GM12878 (cell line): ENCODE measurements around the gene ASCC1. TPM values are rescaled to one million over a fixed set of nuclear protein-coding genes. Genes with fewer than 3 reads are reported as not detected.

Experiments used
- ATF7 ChIP-seq: fragments of 450-650 bp; IDR thresholded peaks from 2 replicates; pipeline ENCODE4 v1.6.1; 2016; ENCODE audit warnings: low read depth, mild to moderate bottlenecking
- BACH1 ChIP-seq: fragments of 450-650 bp; IDR thresholded peaks from 2 replicates; pipeline ENCODE4 v1.6.1; 2017; ENCODE audit warnings: mild to moderate bottlenecking, borderline replicate concordance
- EED ChIP-seq: sonication (generic); IDR thresholded peaks from 2 replicates; pipeline ENCODE4 v1.6.1; 2016; ENCODE audit warnings: antibody characterized with exemption, low read depth
- ETV6 ChIP-seq, 2 experiments: fragments of 450-650 bp in 1 of 2; IDR thresholded peaks in 1 of 2; conservative IDR thresholded peaks in 1 of 2; 2 replicates each; pipeline ENCODE4 v1.6.1; 2014; ENCODE audit warnings: antibody characterized with exemption in 1 of 2, borderline replicate concordance in 1 of 2, low read depth in 1 of 2, mild to moderate bottlenecking in 1 of 2, moderate library complexity in 1 of 2
- JUNB ChIP-seq: IDR thresholded peaks from 2 replicates; pipeline ENCODE4 v1.6.1; 2016; ENCODE audit warnings: antibody characterized with exemption, mild to moderate bottlenecking
- KAT2A ChIP-seq: conservative IDR thresholded peaks from 2 replicates; pipeline ENCODE4 v1.6.1; 2011; ENCODE audit warnings: low read depth, low read length; ENCODE audit not compliant: control insufficient read depth
- MEF2A ChIP-seq: IDR thresholded peaks from 2 replicates; pipeline ENCODE4 v1.6.1; 2011; ENCODE audit warnings: low read depth, mild to moderate bottlenecking, low read length, moderate library complexity; ENCODE audit not compliant: insufficient read depth
- POLR2AphosphoS2 ChIP-seq: IDR thresholded peaks from 2 replicates; pipeline ENCODE4 v1.6.1; 2011; ENCODE audit warnings: low read depth, mild to moderate bottlenecking, low read length, improper control_type of control experiment, moderate library complexity
- RFX5 ChIP-seq: IDR thresholded peaks from 2 replicates; pipeline ENCODE4 v1.6.1; 2011; ENCODE audit warnings: low read depth, low read length, improper control_type of control experiment
- SIX5 ChIP-seq: IDR thresholded peaks from 2 replicates; pipeline ENCODE4 v1.6.1; 2011; ENCODE audit warnings: mild to moderate bottlenecking, low read depth, low read length, moderate library complexity; ENCODE audit not compliant: severe bottlenecking
- SMAD5 ChIP-seq: IDR thresholded peaks from 2 replicates; pipeline ENCODE4 v1.6.1; 2016; ENCODE audit warnings: antibody characterized with exemption, low read depth
- SP1 ChIP-seq: IDR thresholded peaks from one replicate; pipeline ENCODE4 v1.6.1; 2011; ENCODE audit warnings: low read depth, low read length
- SUPT20H ChIP-seq: IDR thresholded peaks from 2 replicates; pipeline ENCODE4 v1.6.1; 2011; ENCODE audit warnings: low read depth, mild to moderate bottlenecking, low read length, moderate library complexity, borderline replicate concordance; ENCODE audit not compliant: control insufficient read depth
- SUZ12 ChIP-seq: fragments of 200-600 bp; sonication (generic); IDR thresholded peaks from one replicate; pipeline ENCODE4 v1.6.1; 2018; ENCODE audit warnings: antibody characterized with exemption, mild to moderate bottlenecking; ENCODE audit not compliant: unreplicated experiment
- TARDBP ChIP-seq: IDR thresholded peaks from 2 replicates; pipeline ENCODE4 v1.6.1; 2016; ENCODE audit warnings: borderline replicate concordance
- YBX1 ChIP-seq: fragments of 450-650 bp; IDR thresholded peaks from 2 replicates; pipeline ENCODE4 v1.6.1; 2016; ENCODE audit warnings: antibody characterized with exemption
- polyA plus RNA-seq, 11 experiments: library from polyadenylated mRNA; depleted of rRNA in 4 of 11; unstranded in 6 of 11; stranded (reverse) in 5 of 11; fragments of >200 nt; fragmentation: Nextera tagmentation in 4 of 11; fragmentation: Illumina TruSeq in 1 of 11; extraction: Ambion mirVana in 4 of 11; extraction: Trizol in 1 of 11; gene quantifications; 1 replicate in 1 of 11; 2 replicates in 10 of 11; pipeline versions ENCODE4 v1.2.1 to v1.2.3, GENCODE V29; 2011 to 2016; ENCODE audit warnings: inconsistent platforms in 2 of 11, missing spikeins in 2 of 11, low read depth in 1 of 11
- total RNA-seq, 4 experiments: library from RNA; depleted of rRNA in 3 of 4; stranded (reverse); fragments of >200 nt in 3 of 4; fragmentation: Illumina TruSeq in 1 of 4; extraction: Trizol in 1 of 4; gene quantifications; 2 replicates each; pipeline versions ENCODE4 v1.2.1 to v1.2.3, GENCODE V29; 2013 to 2021
- TF ChIP-seq, protein P1 (sequence below): fragments of 450-650 bp; formaldehyde crosslinking; IDR thresholded peaks from 2 replicates; pipeline ENCODE4 v1.5.0; 2022; ENCODE audit warnings: mild to moderate bottlenecking, missing genetic modification characterization
- TF ChIP-seq, protein P2 (sequence below): fragments of 450-650 bp; IDR thresholded peaks from 2 replicates; pipeline ENCODE4 v1.6.1; 2017; ENCODE audit warnings: mild to moderate bottlenecking, moderate library complexity
- TF ChIP-seq, protein P3 (sequence below): IDR thresholded peaks from 2 replicates; pipeline ENCODE4 v1.6.1; 2011; ENCODE audit warnings: low read depth, mild to moderate bottlenecking, low read length, moderate library complexity, borderline replicate concordance; ENCODE audit errors: extremely low read depth
- TF ChIP-seq, protein P4 (sequence below): fragments of 450-650 bp; IDR thresholded peaks from 2 replicates; pipeline ENCODE4 v1.6.1; 2017; ENCODE audit warnings: mild to moderate bottlenecking, moderate library complexity

Gene ASCC1
- total and polyA plus RNA-seq, 10 of the 15 experiments (the other 5 are each of a cell fraction or from before 2014, with no cell fraction given): 23.3 to 80.6 (median 42.8) TPM

DNA sequence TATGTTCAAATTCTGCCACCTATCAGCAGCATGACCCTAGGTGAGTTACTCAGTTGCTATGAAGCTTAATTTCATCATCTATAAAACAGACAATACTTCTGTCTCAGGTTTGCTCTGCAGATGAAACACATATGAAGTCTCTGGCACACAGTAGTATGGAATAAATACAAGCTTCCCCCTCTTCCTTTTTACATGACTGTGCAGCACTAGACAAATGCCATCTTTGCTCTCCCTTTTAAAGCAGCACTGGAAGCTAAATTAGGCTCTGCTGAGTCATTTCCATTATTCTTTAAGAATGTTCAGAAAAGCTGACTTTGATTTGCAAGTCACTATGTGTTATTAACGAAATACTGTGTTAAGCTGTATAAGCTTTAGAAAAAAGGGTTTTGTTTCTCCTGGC lies 40.9 kb downstream of the ASCC1 start (continued):
- TF ChIP-seq, protein P1, sequence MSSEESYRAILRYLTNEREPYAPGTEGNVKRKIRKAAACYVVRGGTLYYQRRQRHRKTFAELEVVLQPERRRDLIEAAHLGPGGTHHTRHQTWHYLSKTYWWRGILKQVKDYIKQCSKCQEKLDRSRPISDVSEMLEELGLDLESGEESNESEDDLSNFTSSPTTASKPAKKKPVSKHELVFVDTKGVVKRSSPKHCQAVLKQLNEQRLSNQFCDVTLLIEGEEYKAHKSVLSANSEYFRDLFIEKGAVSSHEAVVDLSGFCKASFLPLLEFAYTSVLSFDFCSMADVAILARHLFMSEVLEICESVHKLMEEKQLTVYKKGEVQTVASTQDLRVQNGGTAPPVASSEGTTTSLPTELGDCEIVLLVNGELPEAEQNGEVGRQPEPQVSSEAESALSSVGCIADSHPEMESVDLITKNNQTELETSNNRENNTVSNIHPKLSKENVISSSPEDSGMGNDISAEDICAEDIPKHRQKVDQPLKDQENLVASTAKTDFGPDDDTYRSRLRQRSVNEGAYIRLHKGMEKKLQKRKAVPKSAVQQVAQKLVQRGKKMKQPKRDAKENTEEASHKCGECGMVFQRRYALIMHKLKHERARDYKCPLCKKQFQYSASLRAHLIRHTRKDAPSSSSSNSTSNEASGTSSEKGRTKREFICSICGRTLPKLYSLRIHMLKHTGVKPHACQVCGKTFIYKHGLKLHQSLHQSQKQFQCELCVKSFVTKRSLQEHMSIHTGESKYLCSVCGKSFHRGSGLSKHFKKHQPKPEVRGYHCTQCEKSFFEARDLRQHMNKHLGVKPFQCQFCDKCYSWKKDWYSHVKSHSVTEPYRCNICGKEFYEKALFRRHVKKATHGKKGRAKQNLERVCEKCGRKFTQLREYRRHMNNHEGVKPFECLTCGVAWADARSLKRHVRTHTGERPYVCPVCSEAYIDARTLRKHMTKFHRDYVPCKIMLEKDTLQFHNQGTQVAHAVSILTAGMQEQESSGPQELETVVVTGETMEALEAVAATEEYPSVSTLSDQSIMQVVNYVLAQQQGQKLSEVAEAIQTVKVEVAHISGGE (CRISPR knock-in tag): no peak
- TF ChIP-seq, protein P2, sequence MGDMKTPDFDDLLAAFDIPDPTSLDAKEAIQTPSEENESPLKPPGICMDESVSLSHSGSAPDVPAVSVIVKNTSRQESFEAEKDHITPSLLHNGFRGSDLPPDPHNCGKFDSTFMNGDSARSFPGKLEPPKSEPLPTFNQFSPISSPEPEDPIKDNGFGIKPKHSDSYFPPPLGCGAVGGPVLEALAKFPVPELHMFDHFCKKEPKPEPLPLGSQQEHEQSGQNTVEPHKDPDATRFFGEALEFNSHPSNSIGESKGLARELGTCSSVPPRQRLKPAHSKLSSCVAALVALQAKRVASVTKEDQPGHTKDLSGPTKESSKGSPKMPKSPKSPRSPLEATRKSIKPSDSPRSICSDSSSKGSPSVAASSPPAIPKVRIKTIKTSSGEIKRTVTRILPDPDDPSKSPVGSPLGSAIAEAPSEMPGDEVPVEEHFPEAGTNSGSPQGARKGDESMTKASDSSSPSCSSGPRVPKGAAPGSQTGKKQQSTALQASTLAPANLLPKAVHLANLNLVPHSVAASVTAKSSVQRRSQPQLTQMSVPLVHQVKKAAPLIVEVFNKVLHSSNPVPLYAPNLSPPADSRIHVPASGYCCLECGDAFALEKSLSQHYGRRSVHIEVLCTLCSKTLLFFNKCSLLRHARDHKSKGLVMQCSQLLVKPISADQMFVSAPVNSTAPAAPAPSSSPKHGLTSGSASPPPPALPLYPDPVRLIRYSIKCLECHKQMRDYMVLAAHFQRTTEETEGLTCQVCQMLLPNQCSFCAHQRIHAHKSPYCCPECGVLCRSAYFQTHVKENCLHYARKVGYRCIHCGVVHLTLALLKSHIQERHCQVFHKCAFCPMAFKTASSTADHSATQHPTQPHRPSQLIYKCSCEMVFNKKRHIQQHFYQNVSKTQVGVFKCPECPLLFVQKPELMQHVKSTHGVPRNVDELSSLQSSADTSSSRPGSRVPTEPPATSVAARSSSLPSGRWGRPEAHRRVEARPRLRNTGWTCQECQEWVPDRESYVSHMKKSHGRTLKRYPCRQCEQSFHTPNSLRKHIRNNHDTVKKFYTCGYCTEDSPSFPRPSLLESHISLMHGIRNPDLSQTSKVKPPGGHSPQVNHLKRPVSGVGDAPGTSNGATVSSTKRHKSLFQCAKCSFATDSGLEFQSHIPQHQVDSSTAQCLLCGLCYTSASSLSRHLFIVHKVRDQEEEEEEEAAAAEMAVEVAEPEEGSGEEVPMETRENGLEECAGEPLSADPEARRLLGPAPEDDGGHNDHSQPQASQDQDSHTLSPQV: no peak
- peak; percentile 47; the same call in 1 of the 2 replicates for TF ChIP-seq BACH1
- TF ChIP-seq JUNB: peak; percentile 67
- TF ChIP-seq RFX5: no peak
- no peak for TF ChIP-seq SUZ12
- TF ChIP-seq SMAD5: no peak
- no peak for TF ChIP-seq SP1
- TF ChIP-seq ATF7: no peak
- no peak for TF ChIP-seq SUPT20H
- TF ChIP-seq, protein P3, sequence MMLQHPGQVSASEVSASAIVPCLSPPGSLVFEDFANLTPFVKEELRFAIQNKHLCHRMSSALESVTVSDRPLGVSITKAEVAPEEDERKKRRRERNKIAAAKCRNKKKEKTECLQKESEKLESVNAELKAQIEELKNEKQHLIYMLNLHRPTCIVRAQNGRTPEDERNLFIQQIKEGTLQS: no peak
- TF ChIP-seq YBX1: no peak
- no peak for TF ChIP-seq SIX5
- TF ChIP-seq MEF2A: peak; percentile 93
- TF ChIP-seq TARDBP: no peak
- TF ChIP-seq POLR2AphosphoS2: no peak
- TF ChIP-seq EED: 0 out of 2 replicates have a peak, but pooled peaks have one; percentile 53
- no peak for TF ChIP-seq KAT2A
- TF ChIP-seq ETV6 (conservative IDR thresholded peaks at IDR 0.05 in 1 of 2, IDR thresholded peaks at IDR 0.05 in 1 of 2; ENCODE audit: borderline replicate concordance in 1 of 2, low read depth in 1 of 2): no peak
- TF ChIP-seq, protein P4, sequence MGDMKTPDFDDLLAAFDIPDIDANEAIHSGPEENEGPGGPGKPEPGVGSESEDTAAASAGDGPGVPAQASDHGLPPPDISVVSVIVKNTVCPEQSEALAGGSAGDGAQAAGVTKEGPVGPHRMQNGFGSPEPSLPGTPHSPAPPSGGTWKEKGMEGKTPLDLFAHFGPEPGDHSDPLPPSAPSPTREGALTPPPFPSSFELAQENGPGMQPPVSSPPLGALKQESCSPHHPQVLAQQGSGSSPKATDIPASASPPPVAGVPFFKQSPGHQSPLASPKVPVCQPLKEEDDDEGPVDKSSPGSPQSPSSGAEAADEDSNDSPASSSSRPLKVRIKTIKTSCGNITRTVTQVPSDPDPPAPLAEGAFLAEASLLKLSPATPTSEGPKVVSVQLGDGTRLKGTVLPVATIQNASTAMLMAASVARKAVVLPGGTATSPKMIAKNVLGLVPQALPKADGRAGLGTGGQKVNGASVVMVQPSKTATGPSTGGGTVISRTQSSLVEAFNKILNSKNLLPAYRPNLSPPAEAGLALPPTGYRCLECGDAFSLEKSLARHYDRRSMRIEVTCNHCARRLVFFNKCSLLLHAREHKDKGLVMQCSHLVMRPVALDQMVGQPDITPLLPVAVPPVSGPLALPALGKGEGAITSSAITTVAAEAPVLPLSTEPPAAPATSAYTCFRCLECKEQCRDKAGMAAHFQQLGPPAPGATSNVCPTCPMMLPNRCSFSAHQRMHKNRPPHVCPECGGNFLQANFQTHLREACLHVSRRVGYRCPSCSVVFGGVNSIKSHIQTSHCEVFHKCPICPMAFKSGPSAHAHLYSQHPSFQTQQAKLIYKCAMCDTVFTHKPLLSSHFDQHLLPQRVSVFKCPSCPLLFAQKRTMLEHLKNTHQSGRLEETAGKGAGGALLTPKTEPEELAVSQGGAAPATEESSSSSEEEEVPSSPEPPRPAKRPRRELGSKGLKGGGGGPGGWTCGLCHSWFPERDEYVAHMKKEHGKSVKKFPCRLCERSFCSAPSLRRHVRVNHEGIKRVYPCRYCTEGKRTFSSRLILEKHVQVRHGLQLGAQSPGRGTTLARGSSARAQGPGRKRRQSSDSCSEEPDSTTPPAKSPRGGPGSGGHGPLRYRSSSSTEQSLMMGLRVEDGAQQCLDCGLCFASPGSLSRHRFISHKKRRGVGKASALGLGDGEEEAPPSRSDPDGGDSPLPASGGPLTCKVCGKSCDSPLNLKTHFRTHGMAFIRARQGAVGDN: no peak
